ENCODE results near the gene BMPER.

- TF ChIP-seq EP300 (IDR thresholded peaks at IDR 0.05) (no peak), CTCF (IDR thresholded peaks at IDR 0.05) (no peak)
Measured at GRCh38 chr7:34073676-34074075, 168.3 kb downstream of the BMPER start.

Data from esophagus muscularis mucosa (tissue), 3 donors.